ENCODE data around the gene USP31. TPM values are rescaled to one million over a fixed set of nuclear protein-coding genes. Genes with fewer than 3 reads are reported as not detected.

Gene USP31
- total RNA-seq, 1 donor from 2014 or later = 21.8 TPM

DNA sequence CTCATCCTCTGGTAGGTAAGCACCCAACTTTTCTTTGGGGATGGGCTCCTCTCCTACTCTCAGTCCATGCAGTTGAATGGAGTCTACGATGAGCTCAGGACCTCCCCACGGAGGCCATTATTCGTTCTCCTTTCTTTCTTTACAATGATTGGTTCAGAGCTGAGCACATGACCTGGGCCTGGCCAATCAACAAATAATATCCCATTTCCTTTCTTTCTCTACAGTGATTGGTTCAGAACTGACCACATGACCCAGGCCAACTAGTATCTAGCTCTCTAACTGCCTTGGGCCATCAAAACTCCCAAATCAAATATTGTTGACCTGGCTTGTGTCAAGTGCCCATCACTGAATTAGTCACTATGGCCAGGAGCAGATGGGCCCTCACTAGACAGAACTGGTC, 129.2 kb downstream of the USP31 start:
- peaks cover 2% of the 10 kb centered on the region for H3K9me3 Mint-ChIP-seq (ENCODE audit: unreplicated experiment)
- TF ChIP-seq, protein P1, sequence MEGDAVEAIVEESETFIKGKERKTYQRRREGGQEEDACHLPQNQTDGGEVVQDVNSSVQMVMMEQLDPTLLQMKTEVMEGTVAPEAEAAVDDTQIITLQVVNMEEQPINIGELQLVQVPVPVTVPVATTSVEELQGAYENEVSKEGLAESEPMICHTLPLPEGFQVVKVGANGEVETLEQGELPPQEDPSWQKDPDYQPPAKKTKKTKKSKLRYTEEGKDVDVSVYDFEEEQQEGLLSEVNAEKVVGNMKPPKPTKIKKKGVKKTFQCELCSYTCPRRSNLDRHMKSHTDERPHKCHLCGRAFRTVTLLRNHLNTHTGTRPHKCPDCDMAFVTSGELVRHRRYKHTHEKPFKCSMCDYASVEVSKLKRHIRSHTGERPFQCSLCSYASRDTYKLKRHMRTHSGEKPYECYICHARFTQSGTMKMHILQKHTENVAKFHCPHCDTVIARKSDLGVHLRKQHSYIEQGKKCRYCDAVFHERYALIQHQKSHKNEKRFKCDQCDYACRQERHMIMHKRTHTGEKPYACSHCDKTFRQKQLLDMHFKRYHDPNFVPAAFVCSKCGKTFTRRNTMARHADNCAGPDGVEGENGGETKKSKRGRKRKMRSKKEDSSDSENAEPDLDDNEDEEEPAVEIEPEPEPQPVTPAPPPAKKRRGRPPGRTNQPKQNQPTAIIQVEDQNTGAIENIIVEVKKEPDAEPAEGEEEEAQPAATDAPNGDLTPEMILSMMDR (IDR thresholded peaks at IDR 0.05; ENCODE audit: partially characterized antibody, unreplicated experiment) = no peak
- no peak overlapping the region for H3K4me3 Mint-ChIP-seq (ENCODE audit: unreplicated experiment)
- H3K27ac Mint-ChIP-seq (ENCODE audit: unreplicated experiment) = no peak overlapping the region
- no peak for DNase-seq
- no peaks in the 10 kb centered on the region for H3K4me1 Mint-ChIP-seq (ENCODE audit: low read depth, unreplicated experiment)
- H3K36me3 Mint-ChIP-seq (ENCODE audit: unreplicated experiment) = no peaks in the 10 kb centered on the region
- peaks cover 2% of the 10 kb centered on the region for H3K27me3 Mint-ChIP-seq (ENCODE audit: unreplicated experiment)

DNA sequence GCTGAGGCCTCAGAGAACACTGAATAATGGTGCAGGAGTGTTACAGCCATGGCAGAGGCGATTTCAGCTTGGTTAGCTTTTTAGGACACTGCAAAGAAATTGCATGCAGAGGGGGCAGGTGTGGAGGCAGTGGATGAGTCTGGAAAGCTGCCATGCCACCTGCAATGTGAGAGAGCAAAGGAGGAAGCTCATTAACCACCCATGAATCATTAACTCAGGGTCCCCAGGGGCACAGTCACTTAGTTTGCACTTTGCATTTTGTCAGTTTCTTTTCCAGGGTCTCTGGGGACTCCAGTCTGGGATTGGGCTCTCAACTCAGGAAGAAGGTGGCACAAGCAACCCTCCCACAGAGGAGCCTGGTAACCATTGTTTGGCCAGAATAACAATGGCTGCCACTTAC, 132.9 kb downstream of the USP31 start:
- Mint-ChIP-seq H3K27me3 (ENCODE audit: unreplicated experiment) (peaks cover 3% of the 10 kb centered on the region), H3K4me1 (ENCODE audit: low read depth, unreplicated experiment) (peaks cover 2% of the 10 kb centered on the region), H3K9me3 (ENCODE audit: unreplicated experiment) (peaks cover 2% of the 10 kb centered on the region), H3K27ac (ENCODE audit: unreplicated experiment) (no peak overlapping the region), H3K4me3 (ENCODE audit: unreplicated experiment) (no peak overlapping the region), H3K36me3 (ENCODE audit: unreplicated experiment) (no peaks in the 10 kb centered on the region)
- TF ChIP-seq, protein P1 (IDR thresholded peaks at IDR 0.05; ENCODE audit: partially characterized antibody, unreplicated experiment) = no peak
- DNase-seq = no peak

DNA sequence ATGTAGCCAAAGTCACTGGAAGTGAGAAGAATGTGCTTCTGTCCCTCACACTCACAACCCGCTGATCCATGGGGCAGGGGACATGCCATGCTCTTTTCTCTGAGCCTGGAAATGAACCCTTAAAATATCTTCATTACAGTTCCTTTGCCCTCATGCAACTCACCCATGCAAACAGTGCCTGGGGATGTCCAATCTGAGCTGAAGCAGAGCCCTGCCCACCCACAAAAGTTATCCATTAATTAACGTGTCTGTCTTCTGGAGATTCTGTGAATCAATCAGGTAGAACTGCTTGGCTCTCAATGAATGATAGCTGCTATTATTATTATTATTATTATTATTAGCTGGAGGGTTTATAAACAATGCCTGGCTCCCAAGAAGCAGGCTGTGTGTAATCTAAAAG, 133.7 kb downstream of the USP31 start:
- H3K27ac Mint-ChIP-seq (ENCODE audit: unreplicated experiment) = no peak overlapping the region
- no peak overlapping the region for H3K4me3 Mint-ChIP-seq (ENCODE audit: unreplicated experiment)
- TF ChIP-seq, protein P1 (IDR thresholded peaks at IDR 0.05; ENCODE audit: partially characterized antibody, unreplicated experiment) = no peak
- no peak for DNase-seq
- peaks cover 2% of the 10 kb centered on the region for H3K9me3 Mint-ChIP-seq (ENCODE audit: unreplicated experiment)
- H3K4me1 Mint-ChIP-seq (ENCODE audit: low read depth, unreplicated experiment) = peaks cover 2% of the 10 kb centered on the region
- H3K36me3 Mint-ChIP-seq (ENCODE audit: unreplicated experiment) = no peaks in the 10 kb centered on the region
- peaks cover 3% of the 10 kb centered on the region for H3K27me3 Mint-ChIP-seq (ENCODE audit: unreplicated experiment)

DNA sequence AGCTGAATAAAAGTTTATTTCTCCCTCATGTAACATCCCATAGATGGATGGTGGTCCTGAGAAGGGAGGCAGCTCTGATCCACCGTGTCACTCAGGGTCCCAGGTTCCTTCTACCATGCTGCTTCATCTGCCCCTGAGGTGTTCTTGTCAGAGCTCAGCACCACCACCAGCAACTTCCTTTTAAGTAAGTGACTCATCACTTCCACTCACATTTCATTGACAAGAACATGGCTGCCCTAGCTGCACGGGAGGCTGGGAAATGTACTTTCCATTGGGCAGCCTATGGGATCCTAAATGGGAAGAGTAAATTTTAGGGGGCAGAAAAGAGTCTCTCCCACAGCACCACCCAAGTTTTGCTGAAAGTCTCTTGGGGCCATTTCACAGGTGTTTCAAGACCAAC, 134.7 kb downstream of the USP31 start:
- Mint-ChIP-seq H3K4me3 (ENCODE audit: unreplicated experiment) (no peak overlapping the region), H3K9me3 (ENCODE audit: unreplicated experiment) (peaks cover 2% of the 10 kb centered on the region), H3K36me3 (ENCODE audit: unreplicated experiment) (no peaks in the 10 kb centered on the region), H3K27me3 (ENCODE audit: unreplicated experiment) (peaks cover 3% of the 10 kb centered on the region), H3K4me1 (ENCODE audit: low read depth, unreplicated experiment) (peaks cover 2% of the 10 kb centered on the region), H3K27ac (ENCODE audit: unreplicated experiment) (no peak overlapping the region)
- TF ChIP-seq, protein P1 (IDR thresholded peaks at IDR 0.05; ENCODE audit: partially characterized antibody, unreplicated experiment) = no peak
- DNase-seq = no peak

Other genes starting within 250 kb of the USP31 start
- 0.39 TPM for gene SCNN1G, start 33.3 kb upstream of the USP31 start, total RNA-seq (ENCODE audit: unreplicated experiment)
- gene SCNN1B, start 152.8 kb upstream of the USP31 start, total RNA-seq (ENCODE audit: unreplicated experiment) = 0.34 TPM